ENCODE data around the gene COL4A1. TPM values are rescaled to one million over a fixed set of nuclear protein-coding genes. Genes with fewer than 3 reads are reported as not detected.

Gene COL4A1
- total and polyA plus RNA-seq, 12 donors: 83.3 to 342 (median 147) TPM

- WGBS, 2 donors: 4 to 6% methylated on average over 31 of the region's 31 CpGs
- peak overlapping the region; percentile 81 to 98 (median 96) for H3K4me3 ChIP-seq
- TF ChIP-seq CTCF (IDR thresholded peaks at IDR 0.05): no peak
- ATAC-seq: peak in 4 of 8 donors; percentile 20 to 38 (median 34)
- DNase-seq: no peak
- peaks cover 0 to 81% (median 0%) of the 10 kb centered on the region in 7 donors for H3K27me3 ChIP-seq
- H3K27ac ChIP-seq: peak overlapping the region; percentile 95 to 99 (median 97)
- intact Hi-C loops (cut with DNase I): loop anchor here in 9 of 10 donors (2.0 to 10.0 kb wide), 11 partner anchors 37 to 403 kb away; partner anchors contain the start of gene ING1 (in 1 of the 9)
- H3K36me3 ChIP-seq: peaks cover 0 to 36% (median 2%) of the 10 kb centered on the region in 9 donors
- no peaks in the 10 kb centered on the region for H3K9me3 ChIP-seq
- H3K4me1 ChIP-seq: peaks cover 28 to 71% (median 67%) of the 10 kb centered on the region in 9 donors
Measured at GRCh38 chr13:110308656-110309359, 1.9 kb upstream of the COL4A1 start.

DNA sequence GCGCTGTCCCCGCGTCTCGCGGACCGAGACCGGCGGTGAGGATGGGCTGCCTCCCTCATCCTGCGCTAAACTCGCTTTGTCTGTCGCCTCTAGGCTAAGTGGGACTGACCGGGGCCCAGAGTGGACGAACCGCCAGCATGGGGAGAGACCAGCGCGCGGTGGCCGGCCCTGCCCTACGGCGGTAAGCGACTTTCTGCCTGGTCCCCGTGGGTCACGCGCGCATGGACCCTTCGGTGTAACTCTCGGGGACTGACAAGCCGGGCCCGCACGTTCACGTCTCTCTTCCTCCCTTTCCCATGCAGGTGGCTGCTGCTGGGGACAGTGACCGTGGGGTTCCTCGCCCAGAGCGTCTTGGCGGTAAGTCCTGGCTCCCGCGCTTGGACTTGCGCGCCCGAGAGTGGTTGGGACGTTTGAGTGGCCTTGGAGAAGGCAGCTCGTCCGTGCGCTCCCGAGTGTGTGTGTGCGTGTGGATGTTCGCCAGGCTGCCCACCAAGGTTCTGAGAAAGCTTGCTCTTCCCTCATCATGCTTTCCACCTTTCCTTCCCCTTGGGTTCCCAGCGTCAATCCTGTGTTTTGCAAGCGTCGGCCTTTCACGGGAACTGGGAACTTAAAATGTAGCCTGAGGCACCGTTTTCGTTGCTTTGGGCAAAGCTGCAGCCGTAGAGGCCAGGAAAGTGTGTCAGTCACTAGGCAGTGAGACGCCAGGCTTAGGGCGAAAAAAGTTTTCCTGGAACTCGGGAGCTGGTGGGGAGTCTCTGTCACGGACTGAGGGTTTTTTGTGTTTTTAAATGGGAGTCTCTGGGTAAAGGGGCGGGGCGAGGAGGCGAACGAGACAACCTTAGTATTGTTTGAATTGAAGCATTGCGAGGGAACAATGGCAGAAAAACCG lies 1.1 kb upstream of the COL4A1 start:
- peaks cover 0 to 37% (median 3%) of the 10 kb centered on the region in 9 donors for H3K36me3 ChIP-seq
- intact Hi-C loops (cut with DNase I): loop anchor here in 9 of 10 donors (1.0 to 10.0 kb wide), 13 partner anchors 31 to 404 kb away; partner anchors contain the start of gene ING1 (in 1 of the 9)
- peaks cover 30 to 75% (median 70%) of the 10 kb centered on the region in 9 donors for H3K4me1 ChIP-seq
- no peaks in the 10 kb centered on the region for H3K9me3 ChIP-seq
- TF ChIP-seq CTCF (IDR thresholded peaks at IDR 0.05): no peak
- peaks cover 0 to 88% (median 0%) of the 10 kb centered on the region in 7 donors for H3K27me3 ChIP-seq
- peak overlapping the region; percentile 95 to 99 (median 97) for H3K27ac ChIP-seq
- peak; percentile 3 to 47 (median 24) for ATAC-seq
- peak; percentile 38 to 63 for DNase-seq
- 0 to 1% methylated on average over 63 to 64 of the region's 64 CpGs for WGBS, 2 donors
- peak overlapping the region; percentile 81 to 98 (median 96) for H3K4me3 ChIP-seq

DNA sequence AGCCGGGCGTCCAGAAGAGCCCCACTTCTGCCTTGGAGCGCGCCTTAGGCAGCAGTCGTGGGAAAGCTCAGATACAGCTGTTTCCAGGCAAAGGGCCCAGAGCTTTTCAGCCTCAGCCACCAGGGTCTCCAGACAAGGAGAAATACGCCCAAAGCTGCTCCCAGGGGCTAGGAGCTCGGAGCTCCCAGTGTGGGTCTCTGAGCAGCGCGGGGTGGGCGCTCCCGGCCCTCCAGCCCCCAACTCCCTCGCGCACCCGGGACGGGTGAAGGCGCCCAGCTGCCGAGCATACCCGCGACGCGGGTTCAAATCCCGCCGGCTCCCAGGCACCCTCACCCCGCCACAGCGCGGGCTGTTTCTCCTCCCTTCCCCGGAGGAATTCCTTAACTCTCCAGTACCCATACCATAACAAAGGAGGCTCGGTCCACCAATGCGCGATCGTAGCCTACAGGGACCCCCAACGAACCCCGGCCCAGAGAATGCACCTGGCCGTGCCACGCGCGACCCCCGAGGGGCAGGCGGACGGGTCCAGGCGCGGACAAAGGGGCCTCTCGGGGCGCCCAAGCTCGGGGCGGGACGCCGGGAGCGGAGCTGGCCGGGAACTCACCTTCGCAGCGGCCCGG lies 507 bp downstream of the COL4A1 start:
- peaks cover 0 to 78% (median 0%) of the 10 kb centered on the region in 7 donors for H3K27me3 ChIP-seq
- intact Hi-C loops (cut with DNase I): loop anchor here in 9 of 10 donors (2.0 to 10.0 kb wide), 12 partner anchors 32 to 406 kb away; partner anchors contain the start of gene ING1 (in 1 of the 9)
- peak in 7 of 8 donors; percentile 2 to 33 (median 10) for ATAC-seq
- no peaks in the 10 kb centered on the region for H3K9me3 ChIP-seq
- 1% methylated on average over 52 to 53 of the region's 53 CpGs for WGBS, 2 donors
- peaks cover 0 to 26% (median 0%) of the 10 kb centered on the region in 9 donors for H3K36me3 ChIP-seq
- no peak for DNase-seq
- TF ChIP-seq CTCF (IDR thresholded peaks at IDR 0.05): peak in 1 of 9 donors; percentile 7
- peaks cover 28 to 75% (median 64%) of the 10 kb centered on the region in 9 donors for H3K4me1 ChIP-seq
- peak overlapping the region; percentile 95 to 99 (median 97) for H3K27ac ChIP-seq
- H3K4me3 ChIP-seq: peak overlapping the region; percentile 81 to 98 (median 96)
